HG02678 (cell line): ENCODE data around the gene PAQR7.

Experiments used
- ATAC-seq: cut with Tn5 transposase; IDR thresholded peaks from one replicate; pipeline ENCODE4 v1.9.1; 2021; ENCODE audit warnings: mild to moderate bottlenecking, moderate library complexity; ENCODE audit not compliant: unreplicated experiment

PAQR7 gene, protein sequence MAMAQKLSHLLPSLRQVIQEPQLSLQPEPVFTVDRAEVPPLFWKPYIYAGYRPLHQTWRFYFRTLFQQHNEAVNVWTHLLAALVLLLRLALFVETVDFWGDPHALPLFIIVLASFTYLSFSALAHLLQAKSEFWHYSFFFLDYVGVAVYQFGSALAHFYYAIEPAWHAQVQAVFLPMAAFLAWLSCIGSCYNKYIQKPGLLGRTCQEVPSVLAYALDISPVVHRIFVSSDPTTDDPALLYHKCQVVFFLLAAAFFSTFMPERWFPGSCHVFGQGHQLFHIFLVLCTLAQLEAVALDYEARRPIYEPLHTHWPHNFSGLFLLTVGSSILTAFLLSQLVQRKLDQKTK

DNA sequence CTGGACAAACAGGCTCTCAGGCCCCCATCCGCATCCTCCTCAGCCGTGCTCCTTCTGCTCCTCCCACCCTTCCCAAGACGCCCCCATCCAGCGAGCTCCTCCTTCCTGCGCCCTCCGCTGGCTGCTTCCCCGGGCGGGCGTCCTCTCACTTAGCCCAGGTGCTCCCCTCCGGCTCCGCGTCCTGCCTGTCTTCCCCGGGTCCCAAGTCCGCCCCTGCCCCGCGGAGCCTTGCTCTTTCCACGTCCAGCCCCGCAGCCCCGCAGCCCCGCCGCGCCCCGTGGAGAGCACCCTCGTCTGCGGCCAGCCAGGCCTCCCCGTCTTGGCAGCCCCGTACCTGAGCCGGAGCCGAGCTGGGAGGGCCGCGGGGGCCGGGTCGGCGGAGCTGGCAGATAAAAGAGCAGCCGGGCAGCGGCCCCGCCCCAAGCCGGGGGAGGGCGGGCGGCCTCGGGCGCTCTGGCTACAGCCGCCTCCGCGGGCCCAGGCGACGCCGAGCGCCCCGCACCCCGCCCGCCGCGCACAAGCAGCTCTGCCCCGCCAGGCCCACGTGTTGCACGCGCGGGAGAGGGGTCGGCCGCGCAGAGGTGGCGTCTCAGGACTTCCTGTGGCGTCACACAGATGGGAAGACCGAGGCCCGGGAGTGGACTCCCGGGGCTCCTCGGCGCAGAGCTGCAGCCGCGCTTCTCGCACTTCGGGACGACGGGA is at the start of gene PAQR7:
PAQR7 (minus strand) TSS at position 555 of the 702 bp plus-strand sequence. CDS start 11,869 bp downstream, outside the sequence.
- peak; percentile 65 for ATAC-seq

DNA sequence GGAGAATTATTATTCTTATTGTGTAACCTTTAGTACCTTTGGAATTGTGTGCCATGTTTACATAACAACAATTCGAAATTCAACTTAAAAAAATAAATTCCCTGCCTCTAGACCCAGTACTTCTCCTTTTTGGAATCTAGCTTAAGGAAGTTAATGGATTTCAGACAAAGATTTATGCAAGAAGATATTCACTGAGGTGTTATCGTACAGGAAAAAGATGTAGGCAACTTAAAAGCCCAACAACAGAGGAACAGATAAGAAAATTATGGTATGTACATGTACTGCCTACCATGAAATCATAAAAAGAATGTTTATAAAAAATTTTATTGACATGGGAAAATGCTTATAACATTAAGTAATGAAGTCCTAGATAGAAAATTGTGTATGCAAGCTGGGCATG is 48.9 kb upstream of the PAQR7 start:
- ATAC-seq: no peak

DNA sequence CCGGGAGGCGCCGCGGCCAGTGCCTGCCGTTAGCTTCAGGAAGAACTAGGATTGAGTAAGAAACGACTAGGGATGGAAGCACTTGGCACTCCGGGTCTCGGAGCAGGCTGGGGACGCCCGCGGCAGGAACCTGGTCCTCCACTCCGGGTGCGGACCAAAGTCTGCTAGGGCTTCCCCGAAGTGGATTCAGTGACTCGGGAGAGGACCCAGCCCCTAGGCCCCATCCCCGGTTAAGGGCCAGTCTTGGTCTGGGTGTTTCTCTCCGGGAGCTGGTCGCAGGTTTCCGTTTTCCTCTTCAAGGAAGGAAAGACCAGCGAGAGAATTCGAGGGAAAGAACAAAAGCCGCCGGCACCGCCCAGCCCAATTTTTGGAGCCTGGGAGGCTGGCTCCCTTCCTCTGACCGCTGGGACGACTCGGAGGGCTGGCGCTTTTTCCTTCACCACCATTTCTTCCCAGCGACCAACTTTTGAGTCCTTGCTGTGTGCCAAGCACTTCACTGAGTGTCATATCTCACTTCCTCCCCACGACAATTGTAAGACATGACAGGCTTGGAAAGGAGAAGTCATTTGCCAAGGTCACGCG is 47.6 kb upstream of the PAQR7 start:
- no peak for ATAC-seq

DNA sequence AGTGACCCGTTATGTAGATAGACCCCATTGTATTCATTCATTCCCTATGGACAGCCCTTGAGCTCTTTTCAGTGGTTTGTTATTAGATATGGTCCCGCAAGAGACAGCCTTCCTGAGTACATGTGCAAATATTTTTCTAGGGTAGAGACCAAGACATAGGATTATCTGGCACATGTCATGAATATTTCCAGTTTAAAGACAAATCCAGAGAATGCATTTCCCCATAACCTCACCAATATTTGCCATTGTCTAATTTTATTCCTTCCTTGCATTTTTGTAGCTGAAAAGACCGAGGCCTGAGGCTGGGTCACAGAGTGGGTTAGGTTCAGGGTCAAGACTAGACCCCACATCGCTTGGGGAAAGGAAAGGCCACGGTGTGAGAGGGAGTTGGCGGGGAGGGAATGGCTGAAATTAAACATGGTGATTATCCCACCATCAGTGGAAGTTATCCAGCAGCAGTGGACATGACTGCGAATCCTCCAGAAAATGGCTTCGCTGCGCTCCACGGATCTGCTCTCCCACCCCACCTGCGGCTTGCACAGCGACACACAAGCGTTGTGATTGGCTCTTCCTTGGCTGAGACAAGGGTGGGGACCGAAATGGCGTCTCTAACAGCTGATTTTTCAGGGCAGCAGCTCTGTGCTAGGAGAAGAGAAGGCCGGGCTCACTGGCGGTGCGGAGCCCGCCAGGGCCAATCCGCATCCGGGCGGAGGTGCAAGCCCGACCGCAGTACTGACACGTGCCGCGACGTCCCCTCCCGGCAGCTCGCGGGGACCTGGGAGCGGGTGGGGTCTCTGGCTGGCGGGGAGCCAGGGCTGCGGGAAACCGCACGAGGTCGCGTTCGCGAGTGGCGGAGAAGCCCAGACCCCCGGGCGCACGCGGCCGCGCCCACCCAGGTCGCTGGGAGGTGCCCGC is 46.8 kb upstream of the PAQR7 start:
- ATAC-seq: no peak

DNA sequence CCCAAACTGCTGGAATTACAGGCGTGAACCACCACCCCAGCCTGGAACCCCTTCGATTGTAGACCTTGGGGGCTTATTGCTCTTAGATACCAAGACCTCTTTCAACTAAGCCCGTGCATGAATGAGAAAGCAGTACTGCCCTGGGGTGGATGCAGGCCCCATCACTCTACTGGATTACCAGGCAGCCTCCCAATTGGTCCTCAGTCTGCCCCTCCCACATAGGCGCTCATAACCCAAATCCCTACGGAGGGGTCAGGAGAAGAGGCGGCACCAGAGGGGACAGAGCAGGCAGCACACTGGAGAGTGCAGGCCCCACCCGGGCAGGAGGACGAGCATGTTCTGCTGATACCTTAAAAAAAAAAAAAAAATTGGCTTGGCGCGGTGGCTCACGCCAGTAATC is 43.1 kb upstream of the PAQR7 start:
- no peak for ATAC-seq

DNA sequence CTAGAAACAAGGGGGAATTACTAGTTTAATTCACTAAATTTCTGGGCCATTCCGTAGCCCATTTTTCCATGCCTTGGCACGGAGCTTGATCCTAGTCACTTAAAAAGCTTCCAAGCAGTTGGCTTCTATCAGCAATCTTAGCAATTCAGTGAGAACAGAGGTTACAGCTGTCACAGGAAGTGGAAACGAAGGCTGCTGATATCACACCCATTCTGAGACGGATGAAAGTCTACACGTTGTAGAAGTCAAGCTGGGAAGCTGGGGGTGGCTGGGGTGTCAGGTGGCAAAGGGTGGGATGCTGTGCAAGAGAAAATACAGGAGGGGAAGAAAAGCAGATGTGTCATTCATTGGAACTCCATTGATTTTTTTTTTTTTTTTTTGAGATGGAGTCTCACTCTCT is 42.5 kb upstream of the PAQR7 start:
- ATAC-seq: no peak

DNA sequence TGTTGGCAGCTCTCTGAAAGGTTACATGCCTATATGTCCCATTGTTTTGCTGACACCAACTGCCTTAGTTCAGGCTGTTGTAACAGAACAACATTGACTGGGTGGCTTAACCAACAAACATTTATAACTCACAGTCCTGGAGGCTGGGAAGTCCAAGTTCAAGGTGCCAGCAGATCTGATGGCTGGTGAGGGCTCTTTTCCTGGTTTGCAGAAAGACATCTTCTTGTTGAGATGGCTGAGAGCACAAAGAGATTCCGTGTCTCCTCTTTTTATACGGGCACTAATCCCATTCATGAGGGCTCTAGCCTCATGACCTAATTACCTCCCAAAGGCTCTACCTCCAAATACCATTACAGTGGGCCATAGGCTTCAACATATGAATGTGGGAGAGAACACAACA is 41.0 kb upstream of the PAQR7 start:
- no peak for ATAC-seq

DNA sequence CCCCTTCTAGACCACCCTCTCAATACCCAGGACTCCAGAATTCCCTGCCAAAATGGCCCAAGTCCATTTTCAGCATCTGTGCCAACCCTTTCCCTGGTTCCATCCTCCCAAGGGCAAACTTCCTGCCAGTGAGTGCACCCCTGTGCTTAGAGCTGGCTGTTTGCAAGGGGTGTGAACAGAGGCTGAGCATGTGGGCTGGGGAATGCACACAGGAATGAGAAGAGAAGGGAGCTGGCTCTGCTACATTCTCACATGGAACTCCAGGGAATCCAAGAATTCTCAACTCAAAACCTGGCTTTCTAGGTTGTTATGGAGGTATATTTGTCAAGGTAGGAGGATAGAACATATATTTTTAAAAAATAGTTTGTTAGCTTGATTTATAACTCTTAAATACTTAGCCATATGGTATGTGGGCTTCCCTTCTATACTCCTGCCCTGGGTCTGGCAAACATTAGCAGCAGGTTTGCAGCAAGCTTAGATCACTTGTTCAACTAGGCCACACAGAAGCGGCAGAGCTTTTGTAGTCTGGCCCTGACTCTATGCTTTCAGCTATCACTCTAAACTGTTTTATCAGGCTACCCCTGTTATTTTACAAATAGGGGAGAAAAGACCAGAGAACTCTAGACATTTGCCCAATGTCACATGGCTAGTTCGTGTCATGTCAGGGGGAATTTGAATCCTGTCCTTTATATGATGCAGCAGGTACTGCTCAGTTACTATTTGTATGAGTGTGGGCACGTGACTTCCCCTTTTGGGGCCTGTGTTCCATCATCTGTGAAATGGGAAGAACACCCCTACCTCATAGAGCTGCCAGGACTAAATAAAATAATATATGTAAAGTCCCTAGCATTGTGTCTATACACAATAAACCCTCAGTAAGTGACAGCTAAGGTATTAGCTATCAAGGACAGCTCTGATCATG is 38.8 kb upstream of the PAQR7 start:
- ATAC-seq: no peak

DNA sequence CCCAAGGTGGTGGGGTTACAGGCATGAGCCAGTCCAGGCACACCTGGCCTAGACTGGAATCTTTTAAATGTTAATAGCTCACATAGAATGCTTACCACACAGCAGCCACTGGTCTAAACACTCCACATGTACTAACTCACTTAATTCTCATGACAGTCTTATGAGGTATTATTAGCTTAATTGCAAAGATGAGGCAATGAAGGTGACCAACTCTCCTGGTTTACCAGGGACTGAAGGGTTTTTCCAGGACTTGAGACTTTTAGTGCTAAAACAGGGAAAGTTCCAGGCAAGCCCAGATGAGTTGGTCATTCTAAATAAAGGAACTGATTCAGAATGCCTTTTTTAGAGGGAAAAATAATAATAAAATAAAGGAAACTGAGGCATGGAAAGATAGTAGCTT is 37.7 kb upstream of the PAQR7 start:
- ATAC-seq: no peak

DNA sequence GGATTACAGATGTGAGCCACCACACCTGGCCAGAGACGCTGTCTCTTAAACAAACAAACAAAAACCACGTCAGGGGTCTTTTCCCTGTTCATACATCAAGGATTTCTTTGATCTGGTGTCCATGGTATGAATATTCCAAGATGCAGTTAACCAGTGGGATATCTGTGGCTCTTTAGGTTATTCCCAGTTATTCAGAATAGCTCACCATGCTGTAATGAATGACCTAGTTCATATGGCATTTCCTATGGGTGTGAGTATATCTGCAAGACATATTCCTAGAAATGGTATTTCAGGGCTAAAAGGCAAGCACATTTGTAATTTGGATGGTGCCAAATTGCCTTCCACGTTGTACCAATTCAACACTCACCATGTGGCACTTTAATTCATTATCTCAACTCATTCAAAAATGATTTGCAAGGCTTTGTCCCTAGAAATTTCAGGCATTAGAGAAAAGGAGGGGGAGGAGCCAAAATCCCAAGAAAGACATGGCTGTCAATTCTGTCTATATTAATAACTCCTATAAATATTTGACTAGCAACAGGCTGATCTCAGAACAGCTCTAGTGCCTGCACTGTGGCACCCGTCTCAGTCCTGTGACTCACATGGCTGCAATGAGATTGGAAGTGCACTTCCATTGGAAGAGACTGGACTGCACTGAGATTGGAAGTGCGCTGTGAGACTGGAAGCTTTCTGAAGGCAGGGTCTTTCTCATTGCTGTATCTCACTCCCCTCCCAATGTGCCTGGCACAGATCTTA is 36.7 kb upstream of the PAQR7 start:
- ATAC-seq: no peak

DNA sequence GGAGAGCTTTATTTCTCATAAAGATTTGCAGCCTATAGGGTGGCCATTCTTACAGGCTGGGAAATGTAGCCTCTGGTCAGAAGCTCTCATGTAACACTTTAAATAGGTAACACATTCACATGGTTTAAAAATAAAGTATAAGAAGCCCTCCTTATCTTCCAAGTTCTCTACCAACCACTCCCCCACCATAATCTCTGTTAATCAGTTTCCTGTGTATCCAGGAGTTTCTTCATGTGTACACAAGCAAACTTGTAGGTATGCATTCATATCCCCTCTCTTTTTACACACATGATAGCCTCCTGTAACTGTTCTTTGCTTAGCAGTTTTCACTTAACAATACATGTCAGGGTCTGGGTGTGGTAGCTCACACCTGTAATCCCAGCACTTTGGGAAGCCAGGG is 35.7 kb upstream of the PAQR7 start:
- ATAC-seq: no peak

DNA sequence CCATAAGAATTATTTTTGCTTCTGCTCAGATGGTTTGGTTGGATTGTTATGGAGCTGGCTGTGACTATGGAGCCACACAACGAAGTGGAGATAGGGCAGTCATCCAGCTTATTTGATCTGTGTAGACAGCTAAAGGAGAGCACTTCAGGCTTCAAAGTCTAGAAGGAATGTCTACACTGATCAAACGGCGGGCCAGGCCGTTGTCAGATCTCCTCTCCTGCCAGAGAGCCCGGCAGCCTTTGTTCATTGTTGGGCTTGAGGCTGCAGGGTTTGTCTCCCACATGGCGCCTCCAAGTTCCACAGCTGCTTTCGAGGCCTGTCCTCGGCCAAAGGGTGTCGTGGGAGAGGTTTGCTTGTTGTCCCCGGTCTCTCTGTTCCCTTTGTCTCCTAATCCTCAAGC is 33.5 kb upstream of the PAQR7 start:
- ATAC-seq: no peak

DNA sequence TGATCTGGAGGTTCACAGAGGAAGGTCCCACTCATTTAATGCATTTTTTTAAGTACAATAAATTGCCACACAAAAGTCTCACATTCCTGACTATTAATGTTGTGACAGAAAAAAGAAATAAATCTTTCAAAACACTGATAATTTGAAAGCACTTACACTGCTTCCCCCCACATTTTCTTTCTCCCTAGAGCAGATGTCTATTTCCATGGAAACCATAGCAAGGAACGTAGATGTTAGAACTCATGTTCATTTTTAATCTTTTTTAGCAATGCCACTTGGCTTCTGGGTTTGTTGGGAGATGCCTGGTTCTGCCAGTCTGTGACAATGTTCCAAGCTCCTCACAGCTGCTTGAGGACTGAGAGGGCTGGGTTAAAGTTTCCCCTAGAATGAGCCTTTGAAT is 32.7 kb upstream of the PAQR7 start:
- no peak for ATAC-seq

DNA sequence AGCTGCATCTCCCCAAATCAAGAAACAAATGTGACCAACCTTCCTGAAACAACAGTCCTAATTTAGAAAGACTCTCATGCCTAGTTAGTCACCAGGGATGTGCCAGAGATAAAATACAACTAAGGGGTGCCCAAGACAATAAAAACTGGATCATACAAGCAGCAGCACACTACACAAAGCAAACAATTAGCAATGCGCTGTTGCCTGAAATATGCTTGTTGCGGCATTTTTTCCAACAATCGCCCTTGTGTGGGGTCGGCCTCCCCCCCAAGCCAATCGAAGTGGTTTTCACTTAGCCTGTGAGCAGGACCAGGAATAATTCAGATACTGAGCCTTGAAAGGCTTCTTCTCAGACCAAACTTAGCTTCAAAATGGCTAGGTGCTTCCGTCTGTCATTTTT is 32.1 kb upstream of the PAQR7 start:
- no peak for ATAC-seq

DNA sequence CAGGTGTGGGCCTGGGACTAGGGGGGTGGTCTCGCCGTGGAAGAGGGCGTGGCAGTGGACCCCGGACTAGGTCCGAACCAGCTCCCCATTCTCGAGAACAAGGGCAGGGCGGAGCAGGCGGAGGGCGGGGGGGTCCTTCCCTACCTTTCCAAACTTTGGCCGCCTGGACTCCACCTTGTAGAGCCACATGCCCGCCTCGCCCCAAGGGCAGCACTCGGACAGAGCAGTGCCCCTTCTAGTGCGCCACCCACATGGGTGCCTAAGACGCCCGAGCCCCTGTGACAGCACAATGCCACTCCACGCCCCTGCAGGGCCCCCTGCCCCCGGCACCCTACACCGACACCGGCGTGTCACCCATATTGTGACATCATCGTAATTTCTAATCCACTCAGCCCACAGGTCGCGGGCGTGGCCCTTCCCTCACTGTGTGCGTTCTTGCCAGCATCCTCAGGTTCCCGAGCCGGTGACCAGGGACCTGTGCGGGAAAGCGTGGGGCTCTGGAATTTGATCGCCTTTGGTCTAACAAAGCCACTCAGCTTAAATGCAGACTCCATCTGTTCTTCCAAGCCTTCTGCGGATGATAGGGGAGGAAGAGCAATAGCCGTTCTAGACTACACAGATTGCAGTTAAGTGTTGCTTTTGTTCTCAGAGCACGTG is 31.3 kb upstream of the PAQR7 start:
- no peak for ATAC-seq

DNA sequence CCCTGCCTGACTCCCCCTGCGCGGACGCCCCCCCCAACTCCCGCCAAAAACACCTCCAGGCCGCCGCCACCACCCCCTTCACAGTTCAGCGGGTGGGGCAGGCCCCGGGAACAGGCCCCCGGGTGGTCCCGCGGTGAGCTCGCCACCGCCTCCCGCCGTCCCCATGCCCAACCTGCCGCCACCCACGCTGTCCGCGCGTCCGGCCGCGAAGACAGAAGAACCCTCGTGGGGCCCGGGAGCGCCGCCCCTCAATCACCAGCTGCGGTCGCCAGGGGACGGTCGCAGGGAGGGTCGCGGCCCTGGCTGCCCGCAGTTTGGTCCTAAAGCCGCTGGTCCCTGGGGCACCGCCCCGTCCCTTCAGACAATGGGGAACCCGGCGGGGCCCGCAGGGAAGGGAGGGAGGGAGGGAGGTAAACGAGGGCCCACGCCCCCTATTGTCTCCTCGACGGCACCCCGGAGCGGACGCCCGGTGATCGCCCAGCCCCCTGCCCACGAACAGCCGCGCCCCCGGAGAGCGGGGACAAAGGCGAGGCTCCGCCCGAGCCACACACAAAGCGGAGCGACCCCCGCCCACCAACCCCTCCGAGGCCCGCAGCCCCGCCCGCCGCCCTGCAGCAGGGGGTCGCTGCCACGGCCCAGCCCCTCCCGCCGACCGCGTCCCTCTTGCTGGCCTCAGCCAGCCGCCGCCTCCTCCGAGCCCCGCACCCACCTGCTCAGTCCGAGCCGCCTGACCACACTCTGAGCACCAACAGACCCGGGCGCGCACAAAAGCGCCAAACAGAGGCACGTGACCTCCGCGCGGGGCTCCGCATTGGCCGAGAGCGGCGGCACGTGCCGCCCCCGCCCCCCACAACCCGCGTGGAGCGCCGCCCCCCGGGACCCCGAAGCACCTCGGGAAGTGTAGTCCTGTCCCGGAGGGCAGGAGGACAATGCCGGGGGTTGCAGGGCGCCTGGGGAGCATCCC is 30.5 kb upstream of the PAQR7 start, which contains the start of gene STMN1:
STMN1 (minus strand) TSS at position 740 of the 964 bp plus-strand sequence. CDS start 1,743 bp downstream, outside the sequence.
- peak; percentile 71 for ATAC-seq

DNA sequence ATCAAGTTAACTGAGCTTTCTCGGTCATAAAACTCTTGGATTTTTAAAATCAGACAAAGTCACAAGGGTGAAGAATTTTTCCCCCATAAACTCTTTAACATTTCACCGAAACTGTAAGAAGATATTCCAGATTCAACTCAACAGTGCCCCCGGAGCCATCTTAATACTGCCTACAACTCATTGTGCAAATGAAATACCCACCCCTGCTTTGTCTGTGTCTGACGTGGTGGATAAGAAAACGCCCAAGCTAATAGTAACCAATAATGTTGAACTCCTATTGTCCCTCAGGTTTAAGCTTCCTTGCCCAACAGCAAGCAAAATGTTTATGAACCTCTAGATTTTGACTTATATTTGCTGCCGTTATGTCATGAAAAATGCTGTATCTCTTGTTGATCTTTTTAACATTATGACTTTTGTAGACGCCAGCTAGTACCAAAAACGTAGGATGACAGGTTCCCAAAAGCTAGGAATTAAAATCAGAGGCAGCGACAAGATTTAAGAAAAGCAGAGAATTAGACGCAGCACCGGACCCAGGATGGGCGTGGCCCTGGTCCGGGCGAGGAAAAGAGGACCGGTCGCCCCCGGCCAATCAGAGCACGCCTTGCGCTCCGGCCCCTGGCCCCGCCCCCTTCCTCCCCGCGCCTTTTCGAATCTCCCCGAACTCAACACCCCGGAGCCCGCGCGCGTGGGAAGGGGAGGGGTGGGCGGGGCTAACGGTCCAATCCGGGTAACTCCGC is 29.6 kb upstream of the PAQR7 start:
- peak; percentile 78 for ATAC-seq
